PC-3 (cell line): ENCODE results near the gene LRP1B. TPM values are rescaled to one million over a fixed set of nuclear protein-coding genes. Genes with fewer than 3 reads are reported as not detected.

ENCODE experiments used
- ATAC-seq: fragments of 200-7000 bp; cut with Tn5 transposase; 2 replicates; pipeline ENCODE4 v1.9.1; 2020; ENCODE audit warnings: mild to moderate bottlenecking, moderate library complexity
- BruUV-seq: library from RNA; stranded (reverse); fragments of 400-500 nt; replicated peaks from 2 replicates; lab custom pipeline; 2021; lab: Mats Ljungman, UMichigan
- CTCF ChIA-PET: fragments of 300-600 bp; sonication (Branson Sonifier 250); formaldehyde crosslinking; loops from one replicate; lab custom pipeline; 2022; ENCODE audit warnings: antibody characterized with exemption; lab: Charles Lee
- POLR2A ChIA-PET: fragments of 300-600 bp; sonication (Branson Sonifier 250); formaldehyde crosslinking; loops from one replicate; lab custom pipeline; 2022; ENCODE audit warnings: antibody characterized with exemption; ENCODE audit not compliant: unreplicated experiment; lab: Charles Lee
- DNase-seq: peaks from one replicate; pipeline ENCODE4 v3.0.0-alpha.2; 2015
- H2AFZ ChIP-seq: fragments of 300-600 bp; sonication (generic); 2 replicates; pipeline ENCODE4 v1.6.0; 2016; ENCODE audit warnings: antibody characterized with exemption, low read length
- H3F3A ChIP-seq: fragments of 300-600 bp; sonication (generic); one replicate; pipeline ENCODE4 v1.6.0; 2017; ENCODE audit warnings: antibody characterized with exemption, low read length, control low read depth, mild to moderate bottlenecking; ENCODE audit not compliant: unreplicated experiment
- H3K27ac ChIP-seq: fragments of 300-600 bp; sonication (generic); 2 replicates; pipeline ENCODE4 v1.5.1; 2016; ENCODE audit warnings: mild to moderate bottlenecking, low read length
- H3K27me3 ChIP-seq: fragments of 300-600 bp; sonication (generic); 2 replicates; pipeline ENCODE4 v1.6.1; 2016; ENCODE audit warnings: low read length, mixed read lengths
- H3K36me3 ChIP-seq: fragments of 300-600 bp; sonication (generic); 2 replicates; pipeline ENCODE4 v1.6.1; 2016; ENCODE audit warnings: low read depth, mixed run types, low read length, mixed read lengths
- H3K4me1 ChIP-seq: fragments of 300-600 bp; sonication (generic); 2 replicates; pipeline ENCODE4 v1.5.1; 2016; ENCODE audit warnings: low read length; ENCODE audit not compliant: insufficient read depth
- H3K4me2 ChIP-seq: fragments of 300-600 bp; sonication (generic); 2 replicates; pipeline ENCODE4 v1.6.0; 2016; ENCODE audit warnings: low read length
- H3K4me3 ChIP-seq: fragments of 300-600 bp; sonication (generic); 2 replicates; pipeline ENCODE4 v1.5.1; 2016; ENCODE audit warnings: mild to moderate bottlenecking, low read length, mixed read lengths
- H3K79me2 ChIP-seq: fragments of 300-600 bp; sonication (generic); 2 replicates; pipeline ENCODE4 v1.6.1; 2017; ENCODE audit warnings: low read length, mixed read lengths
- H3K9ac ChIP-seq: fragments of 300-600 bp; sonication (generic); 2 replicates; pipeline ENCODE4 v1.6.0; 2016; ENCODE audit warnings: mild to moderate bottlenecking, low read length
- H3K9me2 ChIP-seq: fragments of 300-600 bp; sonication (generic); replicated peaks from 2 replicates; pipeline ENCODE4 v1.6.1; 2016; ENCODE audit warnings: mixed run types, low read length, mixed read lengths
- H3K9me3 ChIP-seq: fragments of 300-600 bp; sonication (generic); 2 replicates; pipeline ENCODE4 v1.6.1; 2016; ENCODE audit warnings: low read length, mixed read lengths
- H4K20me1 ChIP-seq: fragments of 300-600 bp; sonication (generic); 2 replicates; pipeline ENCODE4 v1.6.1; 2016; ENCODE audit warnings: low read length, mixed read lengths
- CTCF ChIP-seq: fragments of 300-600 bp; sonication (generic); conservative IDR thresholded peaks from 2 replicates; pipeline ENCODE4 v1.5.1; 2017; ENCODE audit warnings: antibody characterized with exemption, low read depth, mild to moderate bottlenecking, low read length
- EZH2 ChIP-seq: fragments of 300-600 bp; sonication (generic); IDR thresholded peaks from one replicate; pipeline ENCODE4 v1.6.1; 2017; ENCODE audit warnings: antibody characterized with exemption, mild to moderate bottlenecking, low read length; ENCODE audit not compliant: unreplicated experiment
- EZH2phosphoT487 ChIP-seq: fragments of 300-600 bp; sonication (generic); IDR thresholded peaks from 2 replicates; pipeline ENCODE4 v1.6.1; 2018; ENCODE audit warnings: mild to moderate bottlenecking, antibody characterized with exemption, low read length, borderline replicate concordance
- intact Hi-C: fragments of 100-400 bp; cut with micrococcal nuclease; formaldehyde crosslinking; loops from 2 replicates; pipeline ENCODE4 v1.9.0; 2023
- total RNA-seq: library from RNA; depleted of rRNA; stranded (reverse); fragments of >200 nt; gene quantifications from 2 replicates; pipeline ENCODE4 v1.2.3, GENCODE V29; 2014

The LRP1B gene
- total RNA-seq, 1 experiment from 2014 or later: 0.04 TPM

GRCh38 chr2:142097711-142098110, 33.1 kb downstream of the LRP1B start:
- intact Hi-C loops: no loop called here

GRCh38 chr2:142095647-142096046, 35.2 kb downstream of the LRP1B start:
- H3K79me2 ChIP-seq: no peaks in the 10 kb centered on the region
- ChIA-PET POLR2A (no interaction called here), CTCF (no interaction called here)
- no peak overlapping the region for H3K27ac ChIP-seq
- H2AFZ ChIP-seq: no peak overlapping the region
- H4K20me1 ChIP-seq: no peaks in the 10 kb centered on the region
- H3F3A ChIP-seq: no peaks in the 10 kb centered on the region
- intact Hi-C loops: no loop called here
- no peaks in the 10 kb centered on the region for H3K4me1 ChIP-seq
- ATAC-seq (no peak), DNase-seq (no peak)
- no peaks in the 10 kb centered on the region for H3K36me3 ChIP-seq
- H3K9me2 ChIP-seq: no peaks in the 10 kb centered on the region
- TF ChIP-seq CTCF (no peak), EZH2phosphoT487 (no peak), EZH2 (no peak)
- H3K9ac ChIP-seq: no peak overlapping the region
- H3K4me2 ChIP-seq: no peak overlapping the region
- no peaks in the 10 kb centered on the region for H3K9me3 ChIP-seq
- H3K4me3 ChIP-seq: no peak overlapping the region
- H3K27me3 ChIP-seq: no peaks in the 10 kb centered on the region
- BruUV-seq: no TSS peak

More at GRCh38 chr2:142097711-142098110, 33.1 kb downstream of the LRP1B start:
- no peak for DNase-seq
- BruUV-seq: no TSS peak
- no peak overlapping the region for H3K4me3 ChIP-seq
- POLR2A ChIA-PET: no interaction called here
- H3K9ac ChIP-seq: no peak overlapping the region
- no peaks in the 10 kb centered on the region for H3K79me2 ChIP-seq
- H3F3A ChIP-seq: no peaks in the 10 kb centered on the region
- CTCF ChIA-PET: no interaction called here
- H3K4me2 ChIP-seq: no peak overlapping the region
- ATAC-seq: no peak
- no peaks in the 10 kb centered on the region for H3K4me1 ChIP-seq
- TF ChIP-seq EZH2phosphoT487 (no peak), CTCF (no peak), EZH2 (no peak)
- H4K20me1 ChIP-seq: no peaks in the 10 kb centered on the region
- H3K9me2 ChIP-seq: no peaks in the 10 kb centered on the region
- H2AFZ ChIP-seq: no peak overlapping the region
- no peaks in the 10 kb centered on the region for H3K27me3 ChIP-seq
- H3K27ac ChIP-seq: no peak overlapping the region
- H3K9me3 ChIP-seq: no peaks in the 10 kb centered on the region
- H3K36me3 ChIP-seq: no peaks in the 10 kb centered on the region

GRCh38 chr2:142094233-142094632, 36.6 kb downstream of the LRP1B start:
- CTCF ChIA-PET: no interaction called here
- H3K9me2 ChIP-seq: no peaks in the 10 kb centered on the region
- DNase-seq (no peak), ATAC-seq (no peak)
- H3K79me2 ChIP-seq: no peaks in the 10 kb centered on the region
- no peaks in the 10 kb centered on the region for H4K20me1 ChIP-seq
- H3F3A ChIP-seq: no peaks in the 10 kb centered on the region
- H3K27ac ChIP-seq: no peak overlapping the region
- no peak overlapping the region for H3K4me3 ChIP-seq
- H3K36me3 ChIP-seq: no peaks in the 10 kb centered on the region
- BruUV-seq: no TSS peak
- POLR2A ChIA-PET: no interaction called here
- no peak overlapping the region for H2AFZ ChIP-seq
- no peaks in the 10 kb centered on the region for H3K9me3 ChIP-seq
- TF ChIP-seq CTCF (no peak), EZH2 (no peak), EZH2phosphoT487 (no peak)
- no peak overlapping the region for H3K9ac ChIP-seq
- H3K4me2 ChIP-seq: no peak overlapping the region
- H3K4me1 ChIP-seq: no peaks in the 10 kb centered on the region
- intact Hi-C loops: no loop called here
- no peaks in the 10 kb centered on the region for H3K27me3 ChIP-seq
